IMR-90 (cell line): ENCODE measurements around the gene C16orf96. TPM values are rescaled to one million over a fixed set of nuclear protein-coding genes. Genes with fewer than 3 reads are reported as not detected.

Experiments
- ATAC-seq: fragments of 200-7000 bp; cut with Tn5 transposase; 2 replicates; pipeline ENCODE4 v1.9.1; 2020; ENCODE audit warnings: low read depth, mild to moderate bottlenecking, moderate library complexity
- BruUV-seq: library from RNA; stranded (reverse); fragments of 400-500 nt; replicated peaks from 2 replicates; lab custom pipeline; 2021; lab: Mats Ljungman, UMichigan
- CTCF ChIA-PET: fragments of 300-600 bp; formaldehyde crosslinking; extraction: SDS; loops from one replicate; lab custom pipeline; 2021; ENCODE audit warnings: antibody characterized with exemption; lab: Yijun Ruan, JAX
- POLR2A ChIA-PET: fragments of 300-600 bp; sonication (Branson Sonifier 250); formaldehyde crosslinking; loops from one replicate; lab custom pipeline; 2022; ENCODE audit warnings: antibody characterized with exemption; ENCODE audit not compliant: unreplicated experiment; lab: Charles Lee
- DNase-seq: peaks from one replicate; pipeline ENCODE4 v3.0.0; 2013
- H2AFZ ChIP-seq: replicated peaks from 2 replicates; pipeline ENCODE3; 2013; ENCODE audit warnings: low read length, mild to moderate bottlenecking; ENCODE audit not compliant: poor library complexity
- H2AK5ac ChIP-seq: 2 replicates; pipeline ENCODE4 v1.6.1; 2013; ENCODE audit warnings: low read depth, low read length, inconsistent platforms
- H2AK9ac ChIP-seq: replicated peaks from 2 replicates; pipeline ENCODE3; 2013; ENCODE audit warnings: mild to moderate bottlenecking, low read depth, low read length, moderate library complexity; ENCODE audit not compliant: poor library complexity
- H2BK120ac ChIP-seq: 2 replicates; pipeline ENCODE4 v1.6.1; 2013; ENCODE audit warnings: low read depth, low read length, inconsistent platforms
- H2BK15ac ChIP-seq: 3 replicates; pipeline ENCODE4 v1.6.1; 2013; ENCODE audit warnings: low read depth, low read length, inconsistent platforms
- H2BK20ac ChIP-seq: 2 replicates; pipeline ENCODE4 v1.6.1; 2013; ENCODE audit warnings: low read depth, mild to moderate bottlenecking, inconsistent platforms, low read length, moderate library complexity
- H2BK5ac ChIP-seq: 2 replicates; pipeline ENCODE4 v1.6.1; 2013; ENCODE audit warnings: mild to moderate bottlenecking, low read depth, low read length, inconsistent platforms; ENCODE audit not compliant: poor library complexity, severe bottlenecking
- H3K14ac ChIP-seq: replicated peaks from 2 replicates; pipeline ENCODE4 v1.6.1; 2013; ENCODE audit warnings: low read depth, low read length, inconsistent platforms
- H3K18ac ChIP-seq: 2 replicates; pipeline ENCODE4 v1.6.1; 2013; ENCODE audit warnings: low read depth, low read length, control low read depth
- H3K23ac ChIP-seq: 2 replicates; pipeline ENCODE4 v1.6.1; 2013; ENCODE audit warnings: low read depth, low read length, inconsistent platforms
- H3K27ac ChIP-seq: 2 replicates; pipeline ENCODE4 v1.5.1; 2013; ENCODE audit warnings: mild to moderate bottlenecking, control low read depth, low read length; ENCODE audit not compliant: insufficient read depth
- H3K27me3 ChIP-seq: 2 replicates; pipeline ENCODE4 v1.6.1; 2013; ENCODE audit warnings: low read length; ENCODE audit not compliant: control insufficient read depth, insufficient read depth
- H3K36me3 ChIP-seq: 2 replicates; pipeline ENCODE4 v1.6.1; 2013; ENCODE audit warnings: low read length, mixed read lengths; ENCODE audit not compliant: control insufficient read depth, insufficient read depth
- H3K4ac ChIP-seq: 2 replicates; pipeline ENCODE4 v1.6.1; 2013; ENCODE audit warnings: low read depth, low read length, inconsistent platforms
- H3K4me1 ChIP-seq: 2 replicates; pipeline ENCODE4 v1.6.1; 2013; ENCODE audit warnings: low read length, mixed read lengths; ENCODE audit not compliant: control insufficient read depth, insufficient read depth
- H3K4me2 ChIP-seq: 2 replicates; pipeline ENCODE4 v1.6.1; 2013; ENCODE audit warnings: low read depth, mild to moderate bottlenecking, control low read depth, low read length, moderate library complexity
- H3K4me3 ChIP-seq: 2 replicates; pipeline ENCODE4 v1.5.1; 2013; ENCODE audit warnings: low read depth, mild to moderate bottlenecking, control low read depth, low read length, moderate library complexity; ENCODE audit not compliant: insufficient read depth
- H3K56ac ChIP-seq: 2 replicates; pipeline ENCODE4 v1.6.1; 2013; ENCODE audit warnings: low read length, inconsistent platforms; ENCODE audit not compliant: insufficient read depth; ENCODE audit errors: extremely low read depth
- H3K79me1 ChIP-seq, 2 experiments: 2 replicates each; pipeline ENCODE4 v1.6.1; 2013; ENCODE audit warnings: low read length in 2 of 2, inconsistent platforms in 1 of 2, low read depth in 1 of 2
- H3K9ac ChIP-seq: 2 replicates; pipeline ENCODE4 v1.6.1; 2013; ENCODE audit warnings: low read depth, low read length, control low read depth
- H3K9me1 ChIP-seq: 2 replicates; pipeline ENCODE4 v1.6.1; 2013; ENCODE audit warnings: low read length, inconsistent platforms; ENCODE audit not compliant: insufficient read depth
- H3K9me3 ChIP-seq: 2 replicates; pipeline ENCODE4 v1.6.1; 2013; ENCODE audit warnings: low read length; ENCODE audit not compliant: control insufficient read depth, insufficient read depth
- H4K20me1 ChIP-seq: 2 replicates; pipeline ENCODE4 v1.6.1; 2013; ENCODE audit warnings: low read length, inconsistent platforms; ENCODE audit not compliant: insufficient read depth
- H4K5ac ChIP-seq: 2 replicates; pipeline ENCODE4 v1.6.1; 2013; ENCODE audit warnings: mild to moderate bottlenecking, low read depth, low read length, control low read depth
- H4K8ac ChIP-seq, 2 experiments: 2 replicates each; pipeline ENCODE4 v1.6.1; 2013; ENCODE audit warnings: low read depth in 2 of 2, low read length in 2 of 2, control low read depth in 1 of 2, inconsistent platforms in 1 of 2
- H4K91ac ChIP-seq: 2 replicates; pipeline ENCODE4 v1.6.1; 2013; ENCODE audit warnings: low read depth, low read length, inconsistent platforms; ENCODE audit not compliant: insufficient read depth
- BHLHE40 ChIP-seq: fragments of 150-350 bp; IDR thresholded peaks from 2 replicates; pipeline ENCODE4 v1.6.1; 2016; ENCODE audit warnings: mild to moderate bottlenecking, low read depth, low read length
- CEBPB ChIP-seq: IDR thresholded peaks from 2 replicates; pipeline ENCODE4 v1.6.1; 2012; ENCODE audit warnings: low read depth, low read length, improper control_type of control experiment
- CHD1 ChIP-seq: IDR thresholded peaks from 2 replicates; pipeline ENCODE4 v1.6.1; 2012; ENCODE audit warnings: low read depth, low read length, improper control_type of control experiment
- FOS ChIP-seq: fragments of 150-350 bp; IDR thresholded peaks from 2 replicates; pipeline ENCODE4 v1.6.1; 2016; ENCODE audit warnings: low read depth, low read length
- MAZ ChIP-seq: IDR thresholded peaks from 2 replicates; pipeline ENCODE4 v1.6.1; 2012; ENCODE audit warnings: low read depth, mild to moderate bottlenecking, low read length, improper control_type of control experiment, moderate library complexity, borderline replicate concordance
- NFE2L2 ChIP-seq: fragments of 150-350 bp; IDR thresholded peaks from 2 replicates; pipeline ENCODE4 v1.6.1; 2016; ENCODE audit warnings: low read depth, mild to moderate bottlenecking, low read length
- RAD21 ChIP-seq: IDR thresholded peaks from 2 replicates; pipeline ENCODE4 v1.6.1; 2012; ENCODE audit warnings: low read length, improper control_type of control experiment
- RCOR1 ChIP-seq: IDR thresholded peaks from 2 replicates; pipeline ENCODE4 v1.6.1; 2012; ENCODE audit warnings: mild to moderate bottlenecking, low read length, improper control_type of control experiment; ENCODE audit not compliant: insufficient replicate concordance
- RFX5 ChIP-seq: IDR thresholded peaks from 2 replicates; pipeline ENCODE4 v1.8.0; 2012; ENCODE audit warnings: low read depth, mild to moderate bottlenecking, low read length, moderate library complexity
- SMC3 ChIP-seq: fragments of 150-350 bp; IDR thresholded peaks from 2 replicates; pipeline ENCODE4 v1.6.1; 2016; ENCODE audit warnings: low read depth, mild to moderate bottlenecking, antibody characterized with exemption, low read length, moderate library complexity
- WGBS, 2 experiments: methylation state at CpG; one replicate each; pipeline versions ENCODE4 v1.1.5 to v1.1.7; 2013; ENCODE audit warnings: missing lambda C conversion rate in 2 of 2; ENCODE audit not compliant: insufficient read length in 1 of 2; ENCODE audit errors: extremely low coverage in 2 of 2; 5-methylcytosine and 5-hydroxymethylcytosine counted together
- dilution Hi-C: fragments of 300-500 bp; cut with HindIII; formaldehyde crosslinking; loops from one replicate; pipeline ENCODE4 v1.14.3; 2018; ENCODE audit warnings: low sequenced_read_pairs; ENCODE audit not compliant: unreplicated experiment
- in situ Hi-C: fragments of 300-500 bp; cut with MboI; formaldehyde crosslinking; loops from 3 replicates; pipeline ENCODE4 v1.14.3; 2019; ENCODE audit warnings: low sequenced_read_pairs, inconsistent platforms, mixed read lengths
- intact Hi-C: fragments of 100-400 bp; cut with micrococcal nuclease; formaldehyde crosslinking; loops from 2 replicates; pipeline ENCODE4 v1.10.0; 2022
- polyA plus RNA-seq, 3 experiments: library from polyadenylated mRNA; depleted of rRNA; stranded (reverse); fragments of >200 nt; gene quantifications; 2 replicates each; pipeline ENCODE4 v1.2.3, GENCODE V29; 2012; ENCODE audit warnings: low replicate concordance in 1 of 3
- total RNA-seq: library from RNA; depleted of rRNA; stranded (reverse); fragments of >200 nt; gene quantifications from 2 replicates; pipeline ENCODE4 v1.2.3, GENCODE V29; 2012
- TF ChIP-seq, protein P1 (sequence below): fragments of 150-350 bp; IDR thresholded peaks from 2 replicates; pipeline ENCODE4 v1.6.1; 2016; ENCODE audit warnings: low read depth, mild to moderate bottlenecking, low read length, moderate library complexity, borderline replicate concordance
- TF ChIP-seq, protein P2 (sequence below): fragments of 150-350 bp; IDR thresholded peaks from 2 replicates; pipeline ENCODE4 v1.6.1; 2017; ENCODE audit warnings: mild to moderate bottlenecking, antibody characterized with exemption, low read length, low read depth

C16orf96 gene
- total and polyA plus RNA-seq, 2 of the 4 experiments (the other 2 are of a cell fraction) = not detected

DNA sequence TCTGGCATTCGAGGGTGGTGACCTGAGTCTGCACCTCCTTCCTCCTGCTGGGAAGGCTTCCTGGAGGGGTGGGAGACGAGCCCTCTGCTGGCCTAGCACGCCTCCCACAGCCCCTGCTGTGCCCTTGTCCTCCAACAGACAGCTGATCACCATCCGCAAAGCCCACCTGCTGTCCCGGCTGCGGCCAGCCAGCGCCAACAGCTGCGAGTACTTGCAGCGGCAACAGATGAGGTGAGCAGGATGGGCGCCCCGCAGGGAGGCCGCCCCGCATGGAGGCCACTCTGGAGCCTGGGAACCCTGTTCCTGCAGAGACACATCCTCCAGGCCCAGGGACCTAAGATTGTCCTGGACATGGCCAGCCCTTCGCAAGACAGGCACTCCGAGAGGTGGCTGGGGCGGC is 36.9 kb downstream of the C16orf96 start:
- DNase-seq (no peak), ATAC-seq (no peak)
- H2BK5ac ChIP-seq = no peak overlapping the region
- no peak overlapping the region for H3K4ac ChIP-seq
- ChIA-PET CTCF (interaction anchor here (0.9 kb wide), 1 partner anchor 44 kb away, joined by 4 read pairs; no protein-coding TSS in a partner anchor), POLR2A (no interaction called here)
- no peak overlapping the region for H3K23ac ChIP-seq
- no TSS peak for BruUV-seq
- in situ Hi-C loops = no loop called here
- no peaks in the 10 kb centered on the region for H3K4me1 ChIP-seq
- no peak overlapping the region for H2AK5ac ChIP-seq
- H4K5ac ChIP-seq = no peak overlapping the region
- no peak overlapping the region for H3K18ac ChIP-seq
- no peaks in the 10 kb centered on the region for H3K36me3 ChIP-seq
- no peak overlapping the region for H3K4me3 ChIP-seq
- no peaks in the 10 kb centered on the region for H3K9me1 ChIP-seq
- no peak overlapping the region for H3K14ac ChIP-seq
- intact Hi-C loops = no loop called here
- no peaks in the 10 kb centered on the region for H4K20me1 ChIP-seq
- no peak overlapping the region for H4K91ac ChIP-seq
- H3K27ac ChIP-seq = no peak overlapping the region
- TF ChIP-seq, protein P1, sequence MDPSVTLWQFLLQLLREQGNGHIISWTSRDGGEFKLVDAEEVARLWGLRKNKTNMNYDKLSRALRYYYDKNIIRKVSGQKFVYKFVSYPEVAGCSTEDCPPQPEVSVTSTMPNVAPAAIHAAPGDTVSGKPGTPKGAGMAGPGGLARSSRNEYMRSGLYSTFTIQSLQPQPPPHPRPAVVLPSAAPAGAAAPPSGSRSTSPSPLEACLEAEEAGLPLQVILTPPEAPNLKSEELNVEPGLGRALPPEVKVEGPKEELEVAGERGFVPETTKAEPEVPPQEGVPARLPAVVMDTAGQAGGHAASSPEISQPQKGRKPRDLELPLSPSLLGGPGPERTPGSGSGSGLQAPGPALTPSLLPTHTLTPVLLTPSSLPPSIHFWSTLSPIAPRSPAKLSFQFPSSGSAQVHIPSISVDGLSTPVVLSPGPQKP = no peak
- TF ChIP-seq BHLHE40 = no peak
- TF ChIP-seq, protein P2, sequence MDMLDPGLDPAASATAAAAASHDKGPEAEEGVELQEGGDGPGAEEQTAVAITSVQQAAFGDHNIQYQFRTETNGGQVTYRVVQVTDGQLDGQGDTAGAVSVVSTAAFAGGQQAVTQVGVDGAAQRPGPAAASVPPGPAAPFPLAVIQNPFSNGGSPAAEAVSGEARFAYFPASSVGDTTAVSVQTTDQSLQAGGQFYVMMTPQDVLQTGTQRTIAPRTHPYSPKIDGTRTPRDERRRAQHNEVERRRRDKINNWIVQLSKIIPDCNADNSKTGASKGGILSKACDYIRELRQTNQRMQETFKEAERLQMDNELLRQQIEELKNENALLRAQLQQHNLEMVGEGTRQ = no peak
- TF ChIP-seq RFX5 = no peak
- no peak for TF ChIP-seq RCOR1
- no peak for TF ChIP-seq SMC3
- TF ChIP-seq CHD1 = no peak
- no peak for TF ChIP-seq CEBPB
- no peak for TF ChIP-seq RAD21
- TF ChIP-seq FOS = no peak
- no peak for TF ChIP-seq MAZ
- TF ChIP-seq NFE2L2 = no peak
- H3K56ac ChIP-seq = no peak overlapping the region
- H3K9ac ChIP-seq = no peak overlapping the region
- dilution Hi-C loops = no loop called here
- no peak overlapping the region for H3K4me2 ChIP-seq
- H2BK15ac ChIP-seq = no peak overlapping the region
- H2AFZ ChIP-seq = no peak overlapping the region
- H2BK120ac ChIP-seq = no peak overlapping the region
- H4K8ac ChIP-seq = no peak overlapping the region
- H3K79me1 ChIP-seq = no peaks in the 10 kb centered on the region
- H2BK20ac ChIP-seq = no peak overlapping the region
- H3K27me3 ChIP-seq = peaks cover 43% of the 10 kb centered on the region
- 40% methylated on average over 9 of the region's 16 CpGs; no CpG with 5 or more reads in 1 of the 2 experiments for WGBS, 2 experiments
- no peak overlapping the region for H2AK9ac ChIP-seq
- peaks cover 9% of the 10 kb centered on the region for H3K9me3 ChIP-seq
